Heart right ventricle (tissue), 16 donors: Measurements from ENCODE around the gene MRAS. TPM values are rescaled to one million over a fixed set of nuclear protein-coding genes. Genes with fewer than 3 reads are reported as not detected.

Experiments
- ATAC-seq, 8 donors: fragments of 200-7000 bp; cut with Tn5 transposase; one replicate each; pipeline ENCODE4 v1.9.1; 2020; ENCODE audit warnings: mild to moderate bottlenecking in 8 of 8, moderate library complexity in 8 of 8, moderate number of reproducible peaks in 1 of 8
- DNase-seq, 2 donors: peaks; one replicate each; pipeline ENCODE4 v3.0.0-alpha.2; 2020
- H3K27ac ChIP-seq, 10 donors: fragments of 200-600 bp; sonication (generic) in 2 of 10; one replicate each; pipeline versions ENCODE4 v1.5.0 to v1.8.0; 2020 to 2022; ENCODE audit warnings: mild to moderate bottlenecking in 3 of 10
- H3K27me3 ChIP-seq, 7 donors: fragments of 200-600 bp; one replicate each; pipeline ENCODE4 v1.8.0; 2021 to 2022; ENCODE audit warnings: mild to moderate bottlenecking in 2 of 7
- H3K36me3 ChIP-seq, 9 donors: fragments of 200-600 bp; sonication (generic) in 1 of 9; one replicate each; pipeline versions ENCODE4 v1.5.0 to v1.8.0; 2020 to 2022; ENCODE audit warnings: mild to moderate bottlenecking in 2 of 9
- H3K4me1 ChIP-seq, 9 donors: fragments of 200-600 bp; sonication (generic) in 1 of 9; one replicate each; pipeline versions ENCODE4 v1.5.0 to v1.8.0; 2020 to 2022; ENCODE audit warnings: mild to moderate bottlenecking in 4 of 9
- H3K4me3 ChIP-seq, 10 donors: fragments of 200-600 bp; sonication (generic) in 2 of 10; one replicate each; pipeline versions ENCODE4 v1.5.0 to v1.8.0; 2020 to 2022; ENCODE audit warnings: mild to moderate bottlenecking in 7 of 10, moderate library complexity in 2 of 10
- H3K9me3 ChIP-seq, 11 donors: fragments of 200-600 bp in 10 of 11; sonication (generic) in 2 of 11; one replicate each; pipeline versions ENCODE4 v1.5.0 to v1.8.0; 2013 to 2022; ENCODE audit warnings: mild to moderate bottlenecking in 2 of 11, control low read depth in 1 of 11, moderate library complexity in 1 of 11
- CTCF ChIP-seq, 9 donors: fragments of 200-600 bp; sonication (generic) in 2 of 9; IDR thresholded peaks; one replicate each; pipeline versions ENCODE4 v1.5.0 to v1.8.0; 2021 to 2022; ENCODE audit warnings: antibody characterized with exemption in 9 of 9, mild to moderate bottlenecking in 5 of 9, moderate library complexity in 1 of 9
- WGBS, 2 donors: extraction: QIAGEN DNeasy Blood & Tissue Kit; methylation state at CpG; one replicate each; pipeline ENCODE4 v1.1.7; 2013; ENCODE audit warnings: inconsistent platforms in 1 of 2; 5-methylcytosine and 5-hydroxymethylcytosine counted together
- intact Hi-C, 10 donors: fragments of 100-400 bp; cut with DNase I; formaldehyde crosslinking; loops; one replicate each; pipeline versions ENCODE4 v1.11.1 to v1.14.2; 2022
- polyA plus RNA-seq, 2 donors: library from polyadenylated mRNA; stranded (reverse); fragments of 200-250 nt; gene quantifications; one replicate each; pipeline ENCODE4 v1.2.3, GENCODE V29; 2013
- total RNA-seq, 10 donors: library from RNA; stranded (reverse); fragmentation: NEBNext Ultra II Directional in 3 of 10; extraction: Animal tissue kit (Norgen Biotek cat#: 25700) in 3 of 10; gene quantifications; one replicate each; pipeline versions ENCODE4 v1.2.1 to v1.2.4, GENCODE V29; 2021 to 2023
- donor health status: Arrhythmogenic right ventricular cardiomyopathy.
- donor health status: ischemic (EF 13 %, LVEDD 7.1; RV severe dilation, severe dysfunction).
- donor health status: healthy with polysubstance abuse.
- donor health status: DM: no; HTN: yes; CAD: no.
- donor health status: DM: no; HTN: no; CAD: no.
- donor health status: ischemic (EF 25% LVEDD 6.9; RV normal size, moderate dysfunction).
- donor health status: ischemic (EF 25% LVEDD 5.7; RV mildly dilated, moderate dysfunction).
- donor health status: healthy.
- donor health status: DM: yes; HTN: yes; CAD: no.
- donor health status: Ischemic cardiomyopathy.
- donor health status: ischemic (EF 35%, LVEDD 5.7; RV mildly dilated, moderate dysfunction).
- donor health status: nonischemic (EF 11% LVEDD 7.7; RV severe dilation, severe dysfunction).
- donor health status: DM: yes; HTN: yes; CAD: no.
- donor health status: PGD.
- donor health status: ischemic (EF 29% LVEDD 5.4; RV normal size, mild dysfunction).
- donor health status: nonischemic (EF 23%, LVEDD 6.1; RV moderate dilation, normal function).

MRAS gene
- total and polyA plus RNA-seq, 12 donors, result 78.6 to 381 (median 256) TPM

- H3K27me3 ChIP-seq, result peaks cover 0 to 5% (median 0%) of the 10 kb centered on the region in 7 donors
- no peak for DNase-seq
- intact Hi-C loops, result no loop called here
- no peak for TF ChIP-seq CTCF (IDR thresholded peaks at IDR 0.05)
- peaks cover 0 to 36% (median 19%) of the 10 kb centered on the region in 11 donors for H3K9me3 ChIP-seq
- H3K4me1 ChIP-seq, result no peaks in the 10 kb centered on the region
- WGBS, 2 donors, result 83 to 84% methylated on average over 5 of the region's 5 CpGs
- no peak for ATAC-seq
- H3K4me3 ChIP-seq, result no peak overlapping the region
- H3K36me3 ChIP-seq, result no peaks in the 10 kb centered on the region
- no peak overlapping the region for H3K27ac ChIP-seq
Observed at GRCh38 chr3:138307899-138308298, 40.5 kb upstream of the MRAS start.

GRCh38 chr3:138308783-138309182, 39.6 kb upstream of the MRAS start:
- H3K36me3 ChIP-seq, result no peaks in the 10 kb centered on the region
- intact Hi-C loops, result no loop called here
- peaks cover 0 to 36% (median 19%) of the 10 kb centered on the region in 11 donors for H3K9me3 ChIP-seq

GRCh38 chr3:138310494-138310893, 37.9 kb upstream of the MRAS start:
- H3K27ac ChIP-seq, result no peak overlapping the region
- DNase-seq, result no peak
- no peaks in the 10 kb centered on the region for H3K36me3 ChIP-seq
- no peaks in the 10 kb centered on the region for H3K4me1 ChIP-seq
- TF ChIP-seq CTCF (IDR thresholded peaks at IDR 0.05), result no peak
- no peak for ATAC-seq
- no peak overlapping the region for H3K4me3 ChIP-seq
- H3K9me3 ChIP-seq, result peaks cover 0 to 36% (median 19%) of the 10 kb centered on the region in 11 donors
- intact Hi-C loops, result no loop called here
- WGBS, 2 donors, result 82 to 85% methylated on average over 4 of the region's 4 CpGs
- H3K27me3 ChIP-seq, result peaks cover 0 to 5% (median 0%) of the 10 kb centered on the region in 7 donors

More at GRCh38 chr3:138308783-138309182, 39.6 kb upstream of the MRAS start:
- ATAC-seq (no peak), DNase-seq (no peak)
- no peaks in the 10 kb centered on the region for H3K4me1 ChIP-seq
- H3K4me3 ChIP-seq, result no peak overlapping the region
- H3K27ac ChIP-seq, result no peak overlapping the region
- peaks cover 0 to 5% (median 0%) of the 10 kb centered on the region in 7 donors for H3K27me3 ChIP-seq
- TF ChIP-seq CTCF (IDR thresholded peaks at IDR 0.05), result no peak

GRCh38 chr3:138314751-138315150, 33.6 kb upstream of the MRAS start:
- no peak overlapping the region for H3K4me3 ChIP-seq
- peaks cover 0 to 10% (median under 1%) of the 10 kb centered on the region in 11 donors for H3K9me3 ChIP-seq
- no peaks in the 10 kb centered on the region for H3K36me3 ChIP-seq
- no peaks in the 10 kb centered on the region for H3K4me1 ChIP-seq
- no peak for ATAC-seq
- H3K27me3 ChIP-seq, result no peaks in the 10 kb centered on the region
- intact Hi-C loops, result no loop called here
- TF ChIP-seq CTCF (IDR thresholded peaks at IDR 0.05), result no peak
- WGBS, 2 donors, result 53 to 67% methylated on average over 1 of the region's 1 CpG
- H3K27ac ChIP-seq, result no peak overlapping the region
- DNase-seq, result no peak
